Activated naive CD8-positive, alpha-beta T cell treated with anti-CD3 and anti-CD28 coated beads, Interleukin-2, amount 50 U/mL, for 24 hours (primary cell): ENCODE data around the gene LRRC7.
"Not testable (repeated sequence)": the region's sequence is repeated elsewhere in the genome, so short reads cannot be mapped to it uniquely, and the experiment has no call there.

Source experiments
- ATAC-seq: fragments of 150-1000 bp; cut with Tn5 transposase; one replicate; pipeline ENCODE4 v1.10.0; 2021
- DNase-seq: peaks from one replicate; pipeline ENCODE4 v3.0.0; 2021
- H3K27ac Mint-ChIP-seq: one replicate; pipeline ENCODE4 v1.8.0; 2021; ENCODE audit warnings: mild to moderate bottlenecking, mixed read lengths
- H3K27me3 Mint-ChIP-seq: one replicate; pipeline ENCODE4 v1.8.0; 2021; ENCODE audit warnings: mixed read lengths
- H3K36me3 Mint-ChIP-seq: one replicate; pipeline ENCODE4 v1.8.0; 2021; ENCODE audit warnings: low read depth, mixed read lengths
- H3K4me1 Mint-ChIP-seq: one replicate; pipeline ENCODE4 v1.8.0; 2021; ENCODE audit warnings: mixed read lengths
- H3K4me3 Mint-ChIP-seq: one replicate; pipeline ENCODE4 v1.8.0; 2021; ENCODE audit warnings: mild to moderate bottlenecking, moderate library complexity, mixed read lengths
- H3K9me3 Mint-ChIP-seq: one replicate; pipeline ENCODE4 v1.8.0; 2021; ENCODE audit warnings: mixed read lengths

Gene LRRC7

GRCh38 chr1:69871412-69871811, 303.7 kb downstream of the LRRC7 start:
- H3K9me3 Mint-ChIP-seq: peaks cover 10% of the 10 kb centered on the region

GRCh38 chr1:69878338-69878737, 310.6 kb downstream of the LRRC7 start:
- Mint-ChIP-seq H3K4me1 (no peaks in the 10 kb centered on the region), H3K27ac (no peak overlapping the region), H3K27me3 (no peaks in the 10 kb centered on the region), H3K4me3 (no peak overlapping the region), H3K36me3 (no peaks in the 10 kb centered on the region), H3K9me3 (peaks cover 9% of the 10 kb centered on the region)
- ATAC-seq: no peak
- no peak for DNase-seq

More at GRCh38 chr1:69871412-69871811, 303.7 kb downstream of the LRRC7 start:
- no peaks in the 10 kb centered on the region for H3K27me3 Mint-ChIP-seq
- DNase-seq (no peak), ATAC-seq (no peak)
- no peaks in the 10 kb centered on the region for H3K4me1 Mint-ChIP-seq
- no peak overlapping the region for H3K27ac Mint-ChIP-seq
- no peak overlapping the region for H3K4me3 Mint-ChIP-seq
- H3K36me3 Mint-ChIP-seq: no peaks in the 10 kb centered on the region

GRCh38 chr1:69888016-69888415, 320.3 kb downstream of the LRRC7 start:
- peaks cover 13% of the 10 kb centered on the region for H3K9me3 Mint-ChIP-seq
- H3K27me3 Mint-ChIP-seq, DNase-seq, H3K27ac Mint-ChIP-seq, H3K4me3 Mint-ChIP-seq, ATAC-seq, H3K4me1 Mint-ChIP-seq, H3K36me3 Mint-ChIP-seq: not testable (repeated sequence)

GRCh38 chr1:69888657-69889056, 320.9 kb downstream of the LRRC7 start:
- ATAC-seq: no peak
- peaks cover 13% of the 10 kb centered on the region for H3K9me3 Mint-ChIP-seq
- DNase-seq: no peak
- no peaks in the 10 kb centered on the region for H3K36me3 Mint-ChIP-seq
- H3K27me3 Mint-ChIP-seq: no peaks in the 10 kb centered on the region
- no peak overlapping the region for H3K27ac Mint-ChIP-seq
- no peaks in the 10 kb centered on the region for H3K4me1 Mint-ChIP-seq
- no peak overlapping the region for H3K4me3 Mint-ChIP-seq

GRCh38 chr1:69898403-69898947, 330.8 kb downstream of the LRRC7 start:
- ATAC-seq: no peak
- DNase-seq: no peak
- H3K27me3 Mint-ChIP-seq: no peaks in the 10 kb centered on the region
- H3K4me1 Mint-ChIP-seq: no peaks in the 10 kb centered on the region
- no peak overlapping the region for H3K27ac Mint-ChIP-seq
- peaks cover 9% of the 10 kb centered on the region for H3K9me3 Mint-ChIP-seq
- no peak overlapping the region for H3K4me3 Mint-ChIP-seq
- H3K36me3 Mint-ChIP-seq: no peaks in the 10 kb centered on the region

- H3K27ac Mint-ChIP-seq: no peak overlapping the region
- ATAC-seq (no peak), DNase-seq (no peak)
- H3K9me3 Mint-ChIP-seq: peaks cover 1% of the 10 kb centered on the region
- H3K36me3 Mint-ChIP-seq: no peaks in the 10 kb centered on the region
- no peaks in the 10 kb centered on the region for H3K27me3 Mint-ChIP-seq
- no peak overlapping the region for H3K4me3 Mint-ChIP-seq
- no peaks in the 10 kb centered on the region for H3K4me1 Mint-ChIP-seq
Observed at GRCh38 chr1:69911301-69911801, 343.6 kb downstream of the LRRC7 start.

GRCh38 chr1:69913977-69914376, 346.3 kb downstream of the LRRC7 start:
- Mint-ChIP-seq H3K27ac (no peak overlapping the region), H3K36me3 (no peaks in the 10 kb centered on the region), H3K4me1 (no peaks in the 10 kb centered on the region), H3K9me3 (peaks cover 13% of the 10 kb centered on the region), H3K4me3 (no peak overlapping the region), H3K27me3 (no peaks in the 10 kb centered on the region)
- no peak for DNase-seq
- ATAC-seq: no peak

GRCh38 chr1:69914976-69915765, 347.4 kb downstream of the LRRC7 start:
- Mint-ChIP-seq H3K9me3 (peaks cover 16% of the 10 kb centered on the region), H3K36me3 (no peaks in the 10 kb centered on the region), H3K27me3 (no peaks in the 10 kb centered on the region), H3K4me3 (no peak overlapping the region), H3K27ac (no peak overlapping the region), H3K4me1 (no peaks in the 10 kb centered on the region)
- no peak for ATAC-seq
- no peak for DNase-seq

GRCh38 chr1:69919129-69919921, 351.6 kb downstream of the LRRC7 start:
- H3K4me3 Mint-ChIP-seq: no peak overlapping the region
- DNase-seq (no peak), ATAC-seq (no peak)
- peaks cover 20% of the 10 kb centered on the region for H3K9me3 Mint-ChIP-seq
- no peaks in the 10 kb centered on the region for H3K36me3 Mint-ChIP-seq
- H3K4me1 Mint-ChIP-seq: no peaks in the 10 kb centered on the region
- no peak overlapping the region for H3K27ac Mint-ChIP-seq
- H3K27me3 Mint-ChIP-seq: no peaks in the 10 kb centered on the region

GRCh38 chr1:69919922-69920273, 352.2 kb downstream of the LRRC7 start:
- ATAC-seq: no peak
- Mint-ChIP-seq H3K27me3 (no peaks in the 10 kb centered on the region), H3K27ac (no peak overlapping the region), H3K4me1 (no peaks in the 10 kb centered on the region), H3K9me3 (peaks cover 20% of the 10 kb centered on the region), H3K36me3 (no peaks in the 10 kb centered on the region), H3K4me3 (no peak overlapping the region)
- no peak for DNase-seq

- ATAC-seq (no peak), DNase-seq (no peak)
- no peaks in the 10 kb centered on the region for H3K36me3 Mint-ChIP-seq
- peaks cover 20% of the 10 kb centered on the region for H3K9me3 Mint-ChIP-seq
- no peak overlapping the region for H3K4me3 Mint-ChIP-seq
- H3K4me1 Mint-ChIP-seq: no peaks in the 10 kb centered on the region
- no peak overlapping the region for H3K27ac Mint-ChIP-seq
- H3K27me3 Mint-ChIP-seq: no peaks in the 10 kb centered on the region
Observed at GRCh38 chr1:69920426-69920825, 352.7 kb downstream of the LRRC7 start.

GRCh38 chr1:69921486-69921885, 353.8 kb downstream of the LRRC7 start:
- Mint-ChIP-seq H3K36me3 (no peaks in the 10 kb centered on the region), H3K9me3 (peaks cover 18% of the 10 kb centered on the region), H3K4me3 (no peak overlapping the region), H3K4me1 (no peaks in the 10 kb centered on the region), H3K27me3 (no peaks in the 10 kb centered on the region), H3K27ac (no peak overlapping the region)
- DNase-seq (no peak), ATAC-seq (no peak)

- H3K36me3 Mint-ChIP-seq, H3K27me3 Mint-ChIP-seq, H3K4me3 Mint-ChIP-seq, ATAC-seq, DNase-seq, H3K27ac Mint-ChIP-seq, H3K4me1 Mint-ChIP-seq: not testable (repeated sequence)
- H3K9me3 Mint-ChIP-seq: peaks cover 16% of the 10 kb centered on the region
Observed at GRCh38 chr1:69928234-69928633, 360.5 kb downstream of the LRRC7 start.

- H3K36me3 Mint-ChIP-seq: no peaks in the 10 kb centered on the region
- H3K4me3 Mint-ChIP-seq: no peak overlapping the region
- DNase-seq (no peak), ATAC-seq (no peak)
- H3K4me1 Mint-ChIP-seq: no peaks in the 10 kb centered on the region
- H3K27me3 Mint-ChIP-seq: no peaks in the 10 kb centered on the region
- H3K9me3 Mint-ChIP-seq: peaks cover 16% of the 10 kb centered on the region
- no peak overlapping the region for H3K27ac Mint-ChIP-seq
Observed at GRCh38 chr1:69929308-69930057, 361.8 kb downstream of the LRRC7 start.
